K562 (cell line): ENCODE results near the gene CCL19.

Experiments
- FOSL1 ChIP-seq: fragments of 200-800 bp; sonication (Bioruptor generic); conservative IDR thresholded peaks from 2 replicates; pipeline ENCODE4 v1.6.1; 2016; ENCODE audit warnings: missing genetic modification characterization, missing compliant biosample characterization
- GABPB1 ChIP-seq: sonication (generic); formaldehyde crosslinking; IDR thresholded peaks from 2 replicates; pipeline ENCODE4 v1.8.0; 2022; ENCODE audit warnings: mild to moderate bottlenecking, missing genetic modification reagents
- HSF4 ChIP-seq: fragments of 250-450 bp; sonication (Bioruptor Pico); IDR thresholded peaks from 2 replicates; pipeline ENCODE4 v2.1.2; 2022; ENCODE audit warnings: mild to moderate bottlenecking, moderate library complexity, borderline replicate concordance
- NCOA6 ChIP-seq: fragments of 450-650 bp; IDR thresholded peaks from 2 replicates; pipeline ENCODE4 v1.6.1; 2017; ENCODE audit warnings: mild to moderate bottlenecking
- NR2C2 ChIP-seq, 2 experiments: fragments of 200-800 bp in 1 of 2; sonication (Bioruptor generic) in 1 of 2; sonication (generic) in 1 of 2; formaldehyde crosslinking in 1 of 2; IDR thresholded peaks; 2 replicates each; pipeline versions ENCODE4 v1.6.1 to v1.8.0; 2016 to 2022; ENCODE audit warnings: mild to moderate bottlenecking in 1 of 2, missing compliant biosample characterization in 1 of 2, missing genetic modification characterization in 1 of 2, missing genetic modification reagents in 1 of 2
- TAF1 ChIP-seq: IDR thresholded peaks from 2 replicates; pipeline ENCODE4 v1.6.1; 2011; ENCODE audit warnings: mild to moderate bottlenecking, low read length, moderate library complexity; ENCODE audit not compliant: insufficient read depth, control insufficient read depth, severe bottlenecking; ENCODE audit errors: extremely low read depth
- YY1 ChIP-seq, 3 experiments: IDR thresholded peaks; 2 replicates each; pipeline ENCODE4 v1.6.1; 2011; ENCODE audit warnings: low read length in 2 of 3, mild to moderate bottlenecking in 2 of 3, moderate library complexity in 2 of 3, borderline replicate concordance in 1 of 3, control low read depth in 1 of 3, low read depth in 1 of 3; ENCODE audit not compliant: insufficient read depth in 3 of 3, insufficient replicate concordance in 2 of 3, control insufficient read depth in 1 of 3, insufficient read length in 1 of 3; ENCODE audit errors: extremely low read depth in 1 of 3
- ZNF212 ChIP-seq: fragments of 450-650 bp; formaldehyde crosslinking; IDR thresholded peaks from 2 replicates; pipeline ENCODE4 v1.4.0; 2020; ENCODE audit warnings: mild to moderate bottlenecking
- ZNF384 ChIP-seq: IDR thresholded peaks from 2 replicates; pipeline ENCODE4 v1.6.1; 2012; ENCODE audit warnings: low read depth, low read length, improper control_type of control experiment
- TF ChIP-seq, protein P1 (sequence below), 2 experiments: fragments of 450-650 bp in 1 of 2; IDR thresholded peaks; 2 replicates each; pipeline ENCODE4 v1.6.1; 2011 to 2017; ENCODE audit warnings: low read depth in 2 of 2, antibody characterized with exemption in 1 of 2, borderline replicate concordance in 1 of 2, low read length in 1 of 2, mild to moderate bottlenecking in 1 of 2, mixed read lengths in 1 of 2; ENCODE audit not compliant: control insufficient read depth in 1 of 2
- TF ChIP-seq, protein P2 (sequence below): sonication (generic); formaldehyde crosslinking; IDR thresholded peaks from 2 replicates; pipeline ENCODE4 v1.8.1; 2023; ENCODE audit warnings: mild to moderate bottlenecking, missing genetic modification reagents, moderate library complexity
- TF ChIP-seq, protein P3 (sequence below), 3 experiments: IDR thresholded peaks in 2 of 3; conservative IDR thresholded peaks in 1 of 3; 2 replicates each; pipeline ENCODE4 v1.5.1; 2011 to 2012; ENCODE audit warnings: low read length in 3 of 3, mild to moderate bottlenecking in 3 of 3, control low read depth in 2 of 3, improper control_type of control experiment in 1 of 3, inconsistent platforms in 1 of 3, low read depth in 1 of 3, mixed read lengths in 1 of 3, moderate library complexity in 1 of 3; ENCODE audit not compliant: insufficient read depth in 2 of 3
- TF ChIP-seq, protein P4 (sequence below), 2 experiments: IDR thresholded peaks; 2 replicates each; pipeline ENCODE4 v1.6.1; 2012; ENCODE audit warnings: improper control_type of control experiment in 2 of 2, low read depth in 2 of 2, low read length in 2 of 2, borderline replicate concordance in 1 of 2
- TF ChIP-seq, protein P5 (sequence below): IDR thresholded peaks from 2 replicates; pipeline ENCODE4 v1.6.1; 2016; ENCODE audit warnings: missing genetic modification characterization, missing compliant biosample characterization

DNA sequence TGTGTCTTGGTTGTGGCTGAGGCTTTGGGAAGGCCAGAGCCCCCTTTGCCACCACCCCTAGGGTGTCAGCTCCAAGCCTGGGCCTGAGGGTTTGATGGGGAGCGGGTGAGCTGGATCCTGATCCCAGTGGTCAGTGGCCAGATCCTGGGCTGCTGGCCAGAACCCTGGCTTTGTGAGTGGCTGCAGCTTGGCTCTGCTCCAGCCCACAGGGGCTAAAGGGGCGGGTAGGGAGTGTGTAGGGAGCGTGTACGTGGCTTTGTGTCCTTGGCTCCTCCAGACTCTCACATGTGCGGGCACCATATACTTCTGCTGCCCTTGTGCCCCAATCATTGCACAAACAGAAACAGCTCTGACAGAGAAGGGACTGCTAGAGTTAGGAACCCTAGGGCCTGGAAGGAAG is 40.3 kb downstream of the CCL19 start:
- TF ChIP-seq FOSL1 (tag) (no peak), GABPB1 (CRISPR knock-in tag) (no peak), HSF4 (CRISPR knock-in tag) (no peak), ZNF384 (no peak), NCOA6 (no peak), ZNF212 (no peak), TAF1 (no peak), NR2C2 (CRISPR knock-in tag; IDR thresholded peaks at IDR 0.05) (no peak), NR2C2 (tag; IDR thresholded peaks at IDR 0.05) (no peak), YY1 (IDR thresholded peaks at IDR 0.05; ENCODE audit: borderline replicate concordance in 1 of 3, control insufficient read depth in 1 of 3, extremely low read depth in 1 of 3, insufficient read depth in 3 of 3, insufficient read length in 1 of 3, insufficient replicate concordance in 2 of 3, low read depth in 1 of 3, low read length in 2 of 3) (no peak)
- TF ChIP-seq, protein P1, sequence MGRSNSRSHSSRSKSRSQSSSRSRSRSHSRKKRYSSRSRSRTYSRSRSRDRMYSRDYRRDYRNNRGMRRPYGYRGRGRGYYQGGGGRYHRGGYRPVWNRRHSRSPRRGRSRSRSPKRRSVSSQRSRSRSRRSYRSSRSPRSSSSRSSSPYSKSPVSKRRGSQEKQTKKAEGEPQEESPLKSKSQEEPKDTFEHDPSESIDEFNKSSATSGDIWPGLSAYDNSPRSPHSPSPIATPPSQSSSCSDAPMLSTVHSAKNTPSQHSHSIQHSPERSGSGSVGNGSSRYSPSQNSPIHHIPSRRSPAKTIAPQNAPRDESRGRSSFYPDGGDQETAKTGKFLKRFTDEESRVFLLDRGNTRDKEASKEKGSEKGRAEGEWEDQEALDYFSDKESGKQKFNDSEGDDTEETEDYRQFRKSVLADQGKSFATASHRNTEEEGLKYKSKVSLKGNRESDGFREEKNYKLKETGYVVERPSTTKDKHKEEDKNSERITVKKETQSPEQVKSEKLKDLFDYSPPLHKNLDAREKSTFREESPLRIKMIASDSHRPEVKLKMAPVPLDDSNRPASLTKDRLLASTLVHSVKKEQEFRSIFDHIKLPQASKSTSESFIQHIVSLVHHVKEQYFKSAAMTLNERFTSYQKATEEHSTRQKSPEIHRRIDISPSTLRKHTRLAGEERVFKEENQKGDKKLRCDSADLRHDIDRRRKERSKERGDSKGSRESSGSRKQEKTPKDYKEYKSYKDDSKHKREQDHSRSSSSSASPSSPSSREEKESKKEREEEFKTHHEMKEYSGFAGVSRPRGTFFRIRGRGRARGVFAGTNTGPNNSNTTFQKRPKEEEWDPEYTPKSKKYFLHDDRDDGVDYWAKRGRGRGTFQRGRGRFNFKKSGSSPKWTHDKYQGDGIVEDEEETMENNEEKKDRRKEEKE (IDR thresholded peaks at IDR 0.05; ENCODE audit: borderline replicate concordance in 1 of 2, control insufficient read depth in 1 of 2, low read depth in 2 of 2, low read length in 1 of 2): no peak
- TF ChIP-seq, protein P2, sequence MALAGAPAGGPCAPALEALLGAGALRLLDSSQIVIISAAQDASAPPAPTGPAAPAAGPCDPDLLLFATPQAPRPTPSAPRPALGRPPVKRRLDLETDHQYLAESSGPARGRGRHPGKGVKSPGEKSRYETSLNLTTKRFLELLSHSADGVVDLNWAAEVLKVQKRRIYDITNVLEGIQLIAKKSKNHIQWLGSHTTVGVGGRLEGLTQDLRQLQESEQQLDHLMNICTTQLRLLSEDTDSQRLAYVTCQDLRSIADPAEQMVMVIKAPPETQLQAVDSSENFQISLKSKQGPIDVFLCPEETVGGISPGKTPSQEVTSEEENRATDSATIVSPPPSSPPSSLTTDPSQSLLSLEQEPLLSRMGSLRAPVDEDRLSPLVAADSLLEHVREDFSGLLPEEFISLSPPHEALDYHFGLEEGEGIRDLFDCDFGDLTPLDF: no peak
- TF ChIP-seq, protein P3, sequence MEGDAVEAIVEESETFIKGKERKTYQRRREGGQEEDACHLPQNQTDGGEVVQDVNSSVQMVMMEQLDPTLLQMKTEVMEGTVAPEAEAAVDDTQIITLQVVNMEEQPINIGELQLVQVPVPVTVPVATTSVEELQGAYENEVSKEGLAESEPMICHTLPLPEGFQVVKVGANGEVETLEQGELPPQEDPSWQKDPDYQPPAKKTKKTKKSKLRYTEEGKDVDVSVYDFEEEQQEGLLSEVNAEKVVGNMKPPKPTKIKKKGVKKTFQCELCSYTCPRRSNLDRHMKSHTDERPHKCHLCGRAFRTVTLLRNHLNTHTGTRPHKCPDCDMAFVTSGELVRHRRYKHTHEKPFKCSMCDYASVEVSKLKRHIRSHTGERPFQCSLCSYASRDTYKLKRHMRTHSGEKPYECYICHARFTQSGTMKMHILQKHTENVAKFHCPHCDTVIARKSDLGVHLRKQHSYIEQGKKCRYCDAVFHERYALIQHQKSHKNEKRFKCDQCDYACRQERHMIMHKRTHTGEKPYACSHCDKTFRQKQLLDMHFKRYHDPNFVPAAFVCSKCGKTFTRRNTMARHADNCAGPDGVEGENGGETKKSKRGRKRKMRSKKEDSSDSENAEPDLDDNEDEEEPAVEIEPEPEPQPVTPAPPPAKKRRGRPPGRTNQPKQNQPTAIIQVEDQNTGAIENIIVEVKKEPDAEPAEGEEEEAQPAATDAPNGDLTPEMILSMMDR (IDR thresholded peaks at IDR 0.05 in 2 of 3, conservative IDR thresholded peaks at IDR 0.05 in 1 of 3; ENCODE audit: insufficient read depth in 2 of 3, low read depth in 1 of 3, low read length in 3 of 3): no peak
- TF ChIP-seq, protein P4, sequence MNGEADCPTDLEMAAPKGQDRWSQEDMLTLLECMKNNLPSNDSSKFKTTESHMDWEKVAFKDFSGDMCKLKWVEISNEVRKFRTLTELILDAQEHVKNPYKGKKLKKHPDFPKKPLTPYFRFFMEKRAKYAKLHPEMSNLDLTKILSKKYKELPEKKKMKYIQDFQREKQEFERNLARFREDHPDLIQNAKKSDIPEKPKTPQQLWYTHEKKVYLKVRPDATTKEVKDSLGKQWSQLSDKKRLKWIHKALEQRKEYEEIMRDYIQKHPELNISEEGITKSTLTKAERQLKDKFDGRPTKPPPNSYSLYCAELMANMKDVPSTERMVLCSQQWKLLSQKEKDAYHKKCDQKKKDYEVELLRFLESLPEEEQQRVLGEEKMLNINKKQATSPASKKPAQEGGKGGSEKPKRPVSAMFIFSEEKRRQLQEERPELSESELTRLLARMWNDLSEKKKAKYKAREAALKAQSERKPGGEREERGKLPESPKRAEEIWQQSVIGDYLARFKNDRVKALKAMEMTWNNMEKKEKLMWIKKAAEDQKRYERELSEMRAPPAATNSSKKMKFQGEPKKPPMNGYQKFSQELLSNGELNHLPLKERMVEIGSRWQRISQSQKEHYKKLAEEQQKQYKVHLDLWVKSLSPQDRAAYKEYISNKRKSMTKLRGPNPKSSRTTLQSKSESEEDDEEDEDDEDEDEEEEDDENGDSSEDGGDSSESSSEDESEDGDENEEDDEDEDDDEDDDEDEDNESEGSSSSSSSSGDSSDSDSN (IDR thresholded peaks at IDR 0.05; ENCODE audit: borderline replicate concordance in 1 of 2, low read depth in 2 of 2, low read length in 2 of 2): no peak
- TF ChIP-seq, protein P5, sequence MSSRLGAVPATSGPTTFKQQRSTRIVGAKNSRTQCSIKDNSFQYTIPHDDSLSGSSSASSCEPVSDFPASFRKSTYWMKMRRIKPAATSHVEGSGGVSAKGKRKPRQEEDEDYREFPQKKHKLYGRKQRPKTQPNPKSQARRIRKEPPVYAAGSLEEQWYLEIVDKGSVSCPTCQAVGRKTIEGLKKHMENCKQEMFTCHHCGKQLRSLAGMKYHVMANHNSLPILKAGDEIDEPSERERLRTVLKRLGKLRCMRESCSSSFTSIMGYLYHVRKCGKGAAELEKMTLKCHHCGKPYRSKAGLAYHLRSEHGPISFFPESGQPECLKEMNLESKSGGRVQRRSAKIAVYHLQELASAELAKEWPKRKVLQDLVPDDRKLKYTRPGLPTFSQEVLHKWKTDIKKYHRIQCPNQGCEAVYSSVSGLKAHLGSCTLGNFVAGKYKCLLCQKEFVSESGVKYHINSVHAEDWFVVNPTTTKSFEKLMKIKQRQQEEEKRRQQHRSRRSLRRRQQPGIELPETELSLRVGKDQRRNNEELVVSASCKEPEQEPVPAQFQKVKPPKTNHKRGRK (tag): no peak
